OCI-LY3 (cell line): ENCODE measurements around the gene TBXA2R.

Source experiments
- CTCF ChIP-seq: fragments of 200-600, 300-600 bp; sonication (generic); IDR thresholded peaks from 2 replicates; pipeline ENCODE4 v1.5.1; 2014; ENCODE audit warnings: antibody characterized with exemption, low read length, low read depth
- EZH2phosphoT487 ChIP-seq: fragments of 200-600 bp; shearing (Covaris generic); IDR thresholded peaks from 2 replicates; pipeline ENCODE4 v1.6.1; 2018; ENCODE audit warnings: antibody characterized with exemption, mixed run types, low read depth

- TF ChIP-seq CTCF (no peak), EZH2phosphoT487 (no peak)
Measured at GRCh38 chr19:3636506-3636905, 29.8 kb upstream of the TBXA2R start.
